Kidney (tissue), 14 donors: ENCODE results near the gene RHO. TPM values are rescaled to one million over a fixed set of nuclear protein-coding genes. Genes with fewer than 3 reads are reported as not detected.

ENCODE experiments used
- DNase-seq, 5 donors: peaks; one replicate each; pipeline ENCODE4 v3.0.0-alpha.2; 2013 to 2020
- FAIRE-seq: peaks from 2 replicates; lab custom pipeline; 2012; peaks lifted over from hg19 to GRCh38; lab: Jason Lieb, UNC
- H3K27ac ChIP-seq, 2 donors: one replicate each; pipeline ENCODE4 v1.7.0; 2013; ENCODE audit warnings: low read depth in 2 of 2, low read length in 2 of 2, inconsistent platforms in 1 of 2
- H3K27me3 ChIP-seq: one replicate; pipeline ENCODE4 v1.7.1; 2013; ENCODE audit warnings: low read length, inconsistent platforms; ENCODE audit not compliant: control insufficient read depth, insufficient read depth
- H3K36me3 ChIP-seq, 3 donors: one replicate each; pipeline versions ENCODE4 v1.7.0 to v1.7.1; 2013; ENCODE audit warnings: low read length in 3 of 3, control low read depth in 1 of 3, inconsistent platforms in 1 of 3; ENCODE audit not compliant: insufficient read depth in 3 of 3, control insufficient read depth in 2 of 3
- H3K4me1 ChIP-seq, 3 donors: one replicate each; pipeline versions ENCODE4 v1.7.0 to v1.7.1; 2013; ENCODE audit warnings: low read length in 3 of 3, inconsistent platforms in 1 of 3, low read depth in 1 of 3; ENCODE audit not compliant: control insufficient read depth in 2 of 3, insufficient read depth in 2 of 3
- H3K4me3 ChIP-seq, 3 donors: one replicate each; pipeline versions ENCODE4 v1.7.0 to v1.8.1; 2013; ENCODE audit warnings: low read length in 3 of 3, control low read depth in 1 of 3, inconsistent platforms in 1 of 3
- H3K9ac ChIP-seq, 3 donors: one replicate each; pipeline versions ENCODE4 v1.7.0 to v1.7.1; 2013; ENCODE audit warnings: low read length in 3 of 3, control low read depth in 1 of 3, inconsistent platforms in 1 of 3
- H3K9me3 ChIP-seq, 3 donors: one replicate each; pipeline versions ENCODE4 v1.7.0 to v1.7.1; 2013; ENCODE audit warnings: low read length in 3 of 3, control low read depth in 1 of 3, inconsistent platforms in 1 of 3; ENCODE audit not compliant: control insufficient read depth in 2 of 3, insufficient read depth in 1 of 3
- intact Hi-C: fragments of 100-400 bp; cut with DNase I; formaldehyde crosslinking; loops from one replicate; pipeline ENCODE4 v1.11.1; 2022
- polyA plus RNA-seq: library from polyadenylated mRNA; stranded (reverse); fragments of 350-450 nt; fragmentation: Illumina TruSeq; extraction: RNeasy Lipid Tissue Mini Kit (QIAGEN cat#74804); gene quantifications from one replicate; pipeline ENCODE4 v1.2.3, GENCODE V29; 2014; ENCODE audit warnings: low read depth, low replicate concordance; ENCODE audit not compliant: insufficient read depth
- total RNA-seq: library from RNA; stranded (reverse); fragmentation: NEBNext Ultra II Directional; extraction: Animal tissue kit (Norgen Biotek cat#: 25700); gene quantifications from one replicate; pipeline ENCODE4 v1.2.1, GENCODE V29; 2021
- TF ChIP-seq, protein P1 (sequence below): IDR thresholded peaks from 3 replicates; pipeline ENCODE4 v1.5.1; 2012; ENCODE audit warnings: mild to moderate bottlenecking, moderate library complexity, borderline replicate concordance; ENCODE audit not compliant: insufficient read depth; ENCODE audit errors: extremely low read depth
- donor health status: control.
- donor health status: control.
- donor health status: control.
- donor health status: control.
- donor health status: control.
- donor health status: DM: yes; HTN: yes; CAD: no.
- donor health status: Normal renal cell carcinoma (clear cell type).

Gene RHO
- total and polyA plus RNA-seq, 2 donors from 2014 or later: not detected

DNA sequence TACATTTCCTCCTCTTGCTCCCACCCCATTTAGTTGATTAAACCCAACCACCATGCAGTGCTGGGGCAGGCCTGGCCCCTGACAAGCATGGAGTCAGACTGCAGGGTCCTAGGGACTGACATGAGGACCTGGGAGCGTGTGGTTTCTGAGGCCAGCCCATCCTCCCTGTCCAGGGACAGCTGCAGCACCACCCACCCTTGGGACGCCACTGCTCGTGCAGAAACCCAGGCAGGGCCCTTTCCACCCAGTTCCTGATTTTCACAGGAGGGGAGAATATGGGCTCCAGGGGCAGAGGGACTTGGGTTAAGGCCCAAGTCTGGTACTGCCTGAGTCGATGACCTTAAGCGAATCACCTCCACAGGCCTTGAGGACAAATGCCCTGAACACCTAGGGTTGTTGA lies 54.4 kb downstream of the RHO start:
- Histone ChIP-seq H3K9ac (no peak overlapping the region), H3K4me3 (no peak overlapping the region), H3K36me3 (peaks cover 0 to 6% (median 0%) of the 10 kb centered on the region in 3 donors), H3K9me3 (no peaks in the 10 kb centered on the region), H3K27ac (no peak overlapping the region), H3K4me1 (peaks cover 0 to 6% (median 4%) of the 10 kb centered on the region in 3 donors), H3K27me3 (no peaks in the 10 kb centered on the region)
- intact Hi-C loops: no loop called here
- FAIRE-seq (no peak), DNase-seq (no peak)
- TF ChIP-seq, protein P1, sequence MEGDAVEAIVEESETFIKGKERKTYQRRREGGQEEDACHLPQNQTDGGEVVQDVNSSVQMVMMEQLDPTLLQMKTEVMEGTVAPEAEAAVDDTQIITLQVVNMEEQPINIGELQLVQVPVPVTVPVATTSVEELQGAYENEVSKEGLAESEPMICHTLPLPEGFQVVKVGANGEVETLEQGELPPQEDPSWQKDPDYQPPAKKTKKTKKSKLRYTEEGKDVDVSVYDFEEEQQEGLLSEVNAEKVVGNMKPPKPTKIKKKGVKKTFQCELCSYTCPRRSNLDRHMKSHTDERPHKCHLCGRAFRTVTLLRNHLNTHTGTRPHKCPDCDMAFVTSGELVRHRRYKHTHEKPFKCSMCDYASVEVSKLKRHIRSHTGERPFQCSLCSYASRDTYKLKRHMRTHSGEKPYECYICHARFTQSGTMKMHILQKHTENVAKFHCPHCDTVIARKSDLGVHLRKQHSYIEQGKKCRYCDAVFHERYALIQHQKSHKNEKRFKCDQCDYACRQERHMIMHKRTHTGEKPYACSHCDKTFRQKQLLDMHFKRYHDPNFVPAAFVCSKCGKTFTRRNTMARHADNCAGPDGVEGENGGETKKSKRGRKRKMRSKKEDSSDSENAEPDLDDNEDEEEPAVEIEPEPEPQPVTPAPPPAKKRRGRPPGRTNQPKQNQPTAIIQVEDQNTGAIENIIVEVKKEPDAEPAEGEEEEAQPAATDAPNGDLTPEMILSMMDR: no peak

GRCh38 chr3:129583289-129583688 lies 54.9 kb downstream of the RHO start:
- H3K4me1 ChIP-seq: peaks cover 0 to 4% (median 2%) of the 10 kb centered on the region in 3 donors
- peaks cover 0 to 6% (median 0%) of the 10 kb centered on the region in 3 donors for H3K36me3 ChIP-seq
- no peaks in the 10 kb centered on the region for H3K27me3 ChIP-seq
- FAIRE-seq (no peak), DNase-seq (no peak)
- no peak overlapping the region for H3K9ac ChIP-seq
- no peaks in the 10 kb centered on the region for H3K9me3 ChIP-seq
- H3K4me3 ChIP-seq: no peak overlapping the region
- TF ChIP-seq, protein P1: no peak
- H3K27ac ChIP-seq: no peak overlapping the region
- intact Hi-C loops: no loop called here

DNA sequence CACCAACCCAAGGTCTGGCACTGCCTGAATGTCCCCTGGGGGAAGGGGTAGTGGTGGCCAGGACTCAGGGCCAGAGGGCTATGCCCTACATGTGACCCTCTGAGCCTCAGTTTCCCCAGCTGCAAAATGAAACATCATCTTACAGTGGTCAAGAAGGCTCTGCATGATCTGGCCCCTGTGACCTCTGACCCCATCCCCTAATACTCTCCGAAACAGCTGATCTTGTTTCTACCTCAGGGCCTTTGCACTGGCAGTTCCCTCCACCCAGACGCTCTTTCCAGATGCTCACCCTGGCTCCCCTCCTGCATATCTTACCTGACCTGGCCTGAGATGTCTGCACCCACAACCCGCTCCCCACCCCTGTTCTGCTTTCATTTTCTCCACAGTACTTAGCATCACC lies 56.2 kb downstream of the RHO start:
- DNase-seq: no peak
- H3K27me3 ChIP-seq: no peaks in the 10 kb centered on the region
- peaks cover 0 to 6% (median 0%) of the 10 kb centered on the region in 3 donors for H3K36me3 ChIP-seq
- no peak overlapping the region for H3K9ac ChIP-seq
- intact Hi-C loops: no loop called here
- no peak overlapping the region for H3K4me3 ChIP-seq
- no peaks in the 10 kb centered on the region for H3K9me3 ChIP-seq
- peaks cover 0 to 4% (median 2%) of the 10 kb centered on the region in 3 donors for H3K4me1 ChIP-seq
- FAIRE-seq: no peak
- TF ChIP-seq, protein P1: no peak
- no peak overlapping the region for H3K27ac ChIP-seq

Other genes starting within 250 kb of the RHO start
- gene HMCES, start 249.8 kb upstream of the RHO start, total RNA-seq: 40.1 TPM
- gene HMCES, start 249.8 kb upstream of the RHO start, polyA plus RNA-seq: 37.4 TPM
- gene EFCAB12, start 100.0 kb upstream of the RHO start, total RNA-seq: 3.5 TPM
- gene EFCAB12, start 100.0 kb upstream of the RHO start, polyA plus RNA-seq: 1.2 TPM
- gene MBD4, start 88.7 kb upstream of the RHO start, total RNA-seq: 35.1 TPM
- 25.4 TPM for gene MBD4, start 88.7 kb upstream of the RHO start, polyA plus RNA-seq
- 59.2 TPM for gene IFT122, start 88.4 kb upstream of the RHO start, total RNA-seq
- 18.4 TPM for gene IFT122, start 88.4 kb upstream of the RHO start, polyA plus RNA-seq
- gene H1-8, start 14.5 kb downstream of the RHO start, total RNA-seq: not detected
- not detected for gene H1-8, start 14.5 kb downstream of the RHO start, polyA plus RNA-seq
- gene PLXND1, start 78.0 kb downstream of the RHO start, total RNA-seq: 152 TPM
- 67.0 TPM for gene PLXND1, start 78.0 kb downstream of the RHO start, polyA plus RNA-seq